HepG2 (cell line): ENCODE measurements around the gene SLC25A36. TPM values are rescaled to one million over a fixed set of nuclear protein-coding genes. Genes with fewer than 3 reads are reported as not detected.

ENCODE experiments used
- ATAC-seq: fragments of 200-7000 bp; cut with Tn5 transposase; 3 replicates; pipeline ENCODE4 v1.9.1; 2020; ENCODE audit warnings: mild to moderate bottlenecking, moderate library complexity
- BruUV-seq: library from RNA; stranded (reverse); fragments of 400-500 nt; replicated peaks from 2 replicates; lab custom pipeline; 2021; lab: Mats Ljungman, UMichigan
- CTCF ChIA-PET: fragments of 300-600 bp; formaldehyde crosslinking; extraction: SDS; loops from one replicate; lab custom pipeline; 2021; ENCODE audit warnings: low total read pairs, inconsistent platforms, low intra/inter-chr PET ratio; lab: Yijun Ruan, JAX
- POLR2A ChIA-PET: fragments of 350-600 bp; sonication (Branson Sonifier 250); formaldehyde crosslinking; loops from one replicate; lab custom pipeline; 2020; ENCODE audit warnings: antibody characterized with exemption, inconsistent platforms; lab: Yijun Ruan, JAX
- DNase-seq: peaks from one replicate; pipeline ENCODE4 v3.0.0-alpha.2; 2015; ENCODE audit warnings: low spot score
- FAIRE-seq: peaks from 3 replicates; lab custom pipeline; 2011; peaks lifted over from hg19 to GRCh38; lab: Jason Lieb, UNC
- H2AFZ ChIP-seq: one replicate; pipeline ENCODE4 v1.6.1; 2011; ENCODE audit warnings: low read length, inconsistent platforms
- H3K27ac ChIP-seq: fragments of 300-600 bp; 3 replicates; pipeline ENCODE4 v1.8.0; 2011; ENCODE audit warnings: mixed run types, mild to moderate bottlenecking, mixed read lengths, low read length, inconsistent platforms; ENCODE audit not compliant: insufficient read depth; ENCODE audit errors: extremely low read length
- H3K27me3 ChIP-seq, 2 experiments: fragments of 200-600 bp in 1 of 2; 2 replicates in 1 of 2; 3 replicates in 1 of 2; pipeline versions ENCODE4 v1.6.0 to v1.8.0; 2011; ENCODE audit warnings: low read length in 2 of 2, mild to moderate bottlenecking in 2 of 2, moderate library complexity in 2 of 2, inconsistent platforms in 1 of 2; ENCODE audit not compliant: insufficient read depth in 2 of 2, control insufficient read depth in 1 of 2
- H3K36me3 ChIP-seq, 2 experiments: fragments of 200-600 bp in 1 of 2; replicated peaks in 1 of 2; 2 replicates in 1 of 2; 3 replicates in 1 of 2; pipeline versions ENCODE4 v1.5.1 to v1.8.0; 2011; ENCODE audit warnings: low read length in 2 of 2, inconsistent platforms in 1 of 2; ENCODE audit not compliant: insufficient read depth in 2 of 2, control insufficient read depth in 1 of 2
- H3K4me1 ChIP-seq: 2 replicates; pipeline ENCODE4 v1.5.1; 2012; ENCODE audit warnings: low read length, inconsistent platforms; ENCODE audit not compliant: insufficient read depth
- H3K4me2 ChIP-seq: 2 replicates; pipeline ENCODE4 v1.6.0; 2011; ENCODE audit warnings: low read depth, low read length, inconsistent platforms
- H3K4me3 ChIP-seq, 3 experiments: fragments of 200-600 bp in 1 of 3; sonication (generic), shearing (Covaris generic) in 1 of 3; replicated peaks in 1 of 3; 2 replicates each; pipeline ENCODE4 v1.5.1; 2011 to 2016; ENCODE audit warnings: low read length in 3 of 3, inconsistent platforms in 2 of 3, low read depth in 2 of 3, mild to moderate bottlenecking in 2 of 3, control low read depth in 1 of 3, mixed read lengths in 1 of 3; ENCODE audit not compliant: insufficient read depth in 1 of 3
- H3K79me2 ChIP-seq: one replicate; pipeline ENCODE4 v1.6.1; 2011; ENCODE audit warnings: low read length, inconsistent platforms; ENCODE audit not compliant: insufficient read depth
- H3K9ac ChIP-seq: 2 replicates; pipeline ENCODE4 v1.6.0; 2011; ENCODE audit warnings: mild to moderate bottlenecking, low read depth, low read length, inconsistent platforms; ENCODE audit not compliant: insufficient read depth
- H3K9me3 ChIP-seq: 2 replicates; pipeline ENCODE4 v1.5.1; 2012; ENCODE audit warnings: mild to moderate bottlenecking, low read length
- H4K20me1 ChIP-seq: 2 replicates; pipeline ENCODE4 v1.6.0; 2011; ENCODE audit warnings: inconsistent platforms, mild to moderate bottlenecking, low read length, moderate library complexity; ENCODE audit not compliant: insufficient read depth
- ZBTB10 ChIP-seq: sonication (generic); formaldehyde crosslinking; IDR thresholded peaks from 2 replicates; pipeline ENCODE4 v1.4.0; 2020; ENCODE audit warnings: missing genetic modification reagents, borderline replicate concordance
- WGBS: methylation state at CpG from one replicate; pipeline ENCODE4 v1.1.6; 2017; ENCODE audit warnings: low lambda C conversion rate; 5-methylcytosine and 5-hydroxymethylcytosine counted together
- in situ Hi-C: cut with HindIII; loops from 2 replicates; pipeline ENCODE4 v1.10.0; 2017; ENCODE audit warnings: low pct_unique_long_range_greater_than_20kb; ENCODE audit not compliant: extremely low pct_ligation_motif_present
- intact Hi-C: fragments of 100-400 bp; cut with micrococcal nuclease; formaldehyde crosslinking; loops from one replicate; pipeline ENCODE4 v1.10.0; 2022; ENCODE audit not compliant: unreplicated experiment
- polyA plus RNA-seq, 8 experiments: library from polyadenylated mRNA; depleted of rRNA in 3 of 8; stranded (reverse) in 7 of 8; unstranded in 1 of 8; fragments of >200 nt; fragmentation: Illumina TruSeq in 4 of 8; extraction: Trizol in 4 of 8; gene quantifications; 2 replicates each; pipeline versions ENCODE4 v1.2.1 to v1.2.3, GENCODE V29; 2011 to 2016; ENCODE audit warnings: low read depth in 4 of 8, missing spikeins in 1 of 8, mixed read lengths in 1 of 8; ENCODE audit not compliant: insufficient read depth in 1 of 8
- total RNA-seq, 5 experiments: library from RNA; depleted of rRNA; stranded (reverse); fragments of >200 nt; fragmentation: Illumina TruSeq; extraction: Trizol; gene quantifications; 2 replicates each; pipeline ENCODE4 v1.2.3, GENCODE V29; 2016; ENCODE audit warnings: low read depth in 1 of 5
- TF ChIP-seq, protein P1 (sequence below): sonication (generic); formaldehyde crosslinking; IDR thresholded peaks from 2 replicates; pipeline ENCODE4 v1.5.0; 2020; ENCODE audit warnings: missing genetic modification reagents

The SLC25A36 gene
- total and polyA plus RNA-seq, 2 of the 13 experiments (the other 11 are each of a cell fraction or from before 2014, with no cell fraction given) = 30.6 to 85.6 TPM

GRCh38 chr3:141021261-141021660 lies 79.6 kb downstream of the SLC25A36 start:
- FAIRE-seq (no peak), ATAC-seq (no peak), DNase-seq (no peak)
- Histone ChIP-seq H3K4me1 (no peaks in the 10 kb centered on the region), H3K9ac (no peak overlapping the region), H3K36me3 (no peaks in the 10 kb centered on the region), H3K79me2 (no peaks in the 10 kb centered on the region), H3K27ac (no peak overlapping the region), H4K20me1 (no peaks in the 10 kb centered on the region), H3K4me2 (no peak overlapping the region), H2AFZ (no peak overlapping the region), H3K4me3 (no peak overlapping the region), H3K27me3 (no peaks in the 10 kb centered on the region; a peak in 1 of 5 replicates), H3K9me3 (no peaks in the 10 kb centered on the region)
- TF ChIP-seq, protein P1, sequence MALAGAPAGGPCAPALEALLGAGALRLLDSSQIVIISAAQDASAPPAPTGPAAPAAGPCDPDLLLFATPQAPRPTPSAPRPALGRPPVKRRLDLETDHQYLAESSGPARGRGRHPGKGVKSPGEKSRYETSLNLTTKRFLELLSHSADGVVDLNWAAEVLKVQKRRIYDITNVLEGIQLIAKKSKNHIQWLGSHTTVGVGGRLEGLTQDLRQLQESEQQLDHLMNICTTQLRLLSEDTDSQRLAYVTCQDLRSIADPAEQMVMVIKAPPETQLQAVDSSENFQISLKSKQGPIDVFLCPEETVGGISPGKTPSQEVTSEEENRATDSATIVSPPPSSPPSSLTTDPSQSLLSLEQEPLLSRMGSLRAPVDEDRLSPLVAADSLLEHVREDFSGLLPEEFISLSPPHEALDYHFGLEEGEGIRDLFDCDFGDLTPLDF = no peak
- TF ChIP-seq ZBTB10 (CRISPR knock-in tag) = no peak
- POLR2A ChIA-PET = no interaction called here
- CTCF ChIA-PET = no interaction called here
- in situ Hi-C loops = no loop called here
- intact Hi-C loops = no loop called here
- 66% methylated on average over 4 of the region's 4 CpGs for WGBS
- BruUV-seq = no TSS peak

Other genes with a start within 250 kb of the SLC25A36 start
- gene SPSB4, start 109.5 kb downstream of the SLC25A36 start, total RNA-seq (2016; rRNA removed; fragmentation: Illumina TruSeq; extraction: Trizol) = not detected in 2 replicates
- gene SPSB4, start 109.5 kb downstream of the SLC25A36 start, polyA plus RNA-seq (2011; rRNA removed) = not detected in 2 replicates